Osteoblast (primary cell): ENCODE measurements around the gene SEMA5B. TPM values are rescaled to one million over a fixed set of nuclear protein-coding genes. Genes with fewer than 3 reads are reported as not detected.

Source experiments
- DNase-seq: peaks from one replicate; pipeline ENCODE4 v3.0.0; 2011; ENCODE audit warnings: low spot score, mixed read lengths; ENCODE audit not compliant: insufficient read length; ENCODE audit errors: missing footprints
- H2AFZ ChIP-seq: 2 replicates; pipeline ENCODE4 v1.6.0; 2011; ENCODE audit warnings: mild to moderate bottlenecking, low read length
- H3K27ac ChIP-seq: 2 replicates; pipeline ENCODE4 v1.5.1; 2011; ENCODE audit warnings: mild to moderate bottlenecking, low read depth, low read length, moderate library complexity
- H3K27me3 ChIP-seq: 2 replicates; pipeline ENCODE4 v1.6.0; 2012; ENCODE audit warnings: mild to moderate bottlenecking, control low read depth, inconsistent platforms, low read length, moderate library complexity; ENCODE audit not compliant: insufficient read depth
- H3K36me3 ChIP-seq: 2 replicates; pipeline ENCODE4 v1.5.1; 2011; ENCODE audit warnings: mild to moderate bottlenecking, low read length, control low read depth, moderate library complexity; ENCODE audit not compliant: insufficient read depth
- H3K4me1 ChIP-seq: 2 replicates; pipeline ENCODE4 v1.5.1; 2011; ENCODE audit warnings: mild to moderate bottlenecking, low read length, control low read depth, moderate library complexity; ENCODE audit not compliant: insufficient read depth
- H3K4me2 ChIP-seq: 2 replicates; pipeline ENCODE4 v1.6.0; 2011; ENCODE audit warnings: mild to moderate bottlenecking, low read length; ENCODE audit not compliant: insufficient read depth
- H3K4me3 ChIP-seq: fragments of 200-600 bp; sonication (generic); 3 replicates; pipeline ENCODE4 v1.5.1; 2012; ENCODE audit warnings: mild to moderate bottlenecking, low read length, inconsistent platforms; ENCODE audit not compliant: insufficient read depth
- H3K79me2 ChIP-seq: 2 replicates; pipeline ENCODE4 v1.6.0; 2012; ENCODE audit warnings: mild to moderate bottlenecking, low read length, control low read depth, inconsistent platforms; ENCODE audit not compliant: insufficient read depth
- H3K9me3 ChIP-seq: 2 replicates; pipeline ENCODE4 v1.5.1; 2011; ENCODE audit warnings: low read depth, low read length, control low read depth
- H4K20me1 ChIP-seq: 2 replicates; pipeline ENCODE4 v1.6.0; 2012; ENCODE audit warnings: mild to moderate bottlenecking, low read length, control low read depth; ENCODE audit not compliant: insufficient read depth
- total RNA-seq: library from RNA; depleted of rRNA; stranded (reverse); fragments of >200 nt; gene quantifications from 2 replicates; pipeline ENCODE4 v1.2.3, GENCODE V29; 2012
- TF ChIP-seq, protein P1 (sequence below): IDR thresholded peaks from 2 replicates; pipeline ENCODE4 v1.5.1; 2011; ENCODE audit warnings: mild to moderate bottlenecking, low read depth, low read length, moderate library complexity; ENCODE audit errors: extremely low read depth

Gene SEMA5B, protein sequence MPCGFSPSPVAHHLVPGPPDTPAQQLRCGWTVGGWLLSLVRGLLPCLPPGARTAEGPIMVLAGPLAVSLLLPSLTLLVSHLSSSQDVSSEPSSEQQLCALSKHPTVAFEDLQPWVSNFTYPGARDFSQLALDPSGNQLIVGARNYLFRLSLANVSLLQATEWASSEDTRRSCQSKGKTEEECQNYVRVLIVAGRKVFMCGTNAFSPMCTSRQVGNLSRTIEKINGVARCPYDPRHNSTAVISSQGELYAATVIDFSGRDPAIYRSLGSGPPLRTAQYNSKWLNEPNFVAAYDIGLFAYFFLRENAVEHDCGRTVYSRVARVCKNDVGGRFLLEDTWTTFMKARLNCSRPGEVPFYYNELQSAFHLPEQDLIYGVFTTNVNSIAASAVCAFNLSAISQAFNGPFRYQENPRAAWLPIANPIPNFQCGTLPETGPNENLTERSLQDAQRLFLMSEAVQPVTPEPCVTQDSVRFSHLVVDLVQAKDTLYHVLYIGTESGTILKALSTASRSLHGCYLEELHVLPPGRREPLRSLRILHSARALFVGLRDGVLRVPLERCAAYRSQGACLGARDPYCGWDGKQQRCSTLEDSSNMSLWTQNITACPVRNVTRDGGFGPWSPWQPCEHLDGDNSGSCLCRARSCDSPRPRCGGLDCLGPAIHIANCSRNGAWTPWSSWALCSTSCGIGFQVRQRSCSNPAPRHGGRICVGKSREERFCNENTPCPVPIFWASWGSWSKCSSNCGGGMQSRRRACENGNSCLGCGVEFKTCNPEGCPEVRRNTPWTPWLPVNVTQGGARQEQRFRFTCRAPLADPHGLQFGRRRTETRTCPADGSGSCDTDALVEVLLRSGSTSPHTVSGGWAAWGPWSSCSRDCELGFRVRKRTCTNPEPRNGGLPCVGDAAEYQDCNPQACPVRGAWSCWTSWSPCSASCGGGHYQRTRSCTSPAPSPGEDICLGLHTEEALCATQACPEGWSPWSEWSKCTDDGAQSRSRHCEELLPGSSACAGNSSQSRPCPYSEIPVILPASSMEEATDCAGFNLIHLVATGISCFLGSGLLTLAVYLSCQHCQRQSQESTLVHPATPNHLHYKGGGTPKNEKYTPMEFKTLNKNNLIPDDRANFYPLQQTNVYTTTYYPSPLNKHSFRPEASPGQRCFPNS
- total RNA-seq, result not detected in 2 replicates

DNA sequence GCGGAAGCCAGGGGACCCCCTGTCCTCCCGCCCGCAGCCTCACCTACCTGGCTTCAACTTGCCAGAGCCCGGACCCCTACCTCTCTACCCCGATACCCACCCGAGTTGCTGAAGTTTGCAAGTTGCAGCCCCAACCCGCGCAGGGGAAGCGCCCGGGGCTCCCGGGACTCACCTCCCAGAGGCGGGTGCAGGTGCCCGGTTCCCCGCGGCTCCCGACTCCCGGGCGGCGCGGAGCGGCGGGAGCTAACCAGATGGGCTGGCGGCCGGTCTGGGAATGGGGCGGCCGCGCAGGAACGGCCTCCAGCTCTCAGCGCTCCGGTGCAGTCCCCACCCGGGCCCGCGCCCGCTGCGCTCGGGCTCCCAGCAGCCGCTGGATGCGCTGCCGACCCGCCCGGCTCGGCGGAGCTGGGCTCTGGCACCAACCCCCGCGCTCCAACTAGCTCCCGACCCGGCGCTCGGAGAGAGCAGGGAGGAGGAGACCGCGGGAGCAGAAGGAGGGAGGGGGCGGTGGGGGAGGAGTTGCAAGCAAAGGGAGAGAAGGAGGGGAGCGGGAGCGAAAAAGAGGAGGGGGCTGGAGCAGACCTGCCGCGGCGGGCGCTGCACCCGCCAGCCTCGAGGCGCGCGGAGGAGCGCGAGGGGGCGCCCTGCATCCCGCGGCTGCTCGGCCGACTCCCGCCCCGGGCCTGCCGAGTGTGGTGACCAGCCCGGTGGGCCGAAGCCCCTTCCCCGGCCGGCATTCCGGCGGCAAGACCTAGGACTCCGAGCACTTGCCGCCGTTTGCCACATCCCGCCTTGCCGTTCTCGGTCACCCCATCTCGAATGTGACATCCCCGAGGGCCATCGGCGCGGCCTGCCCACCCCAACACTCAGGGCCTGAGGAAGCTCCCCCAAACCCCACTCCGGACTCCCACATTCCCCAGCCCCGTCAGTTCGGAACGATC, at the start of gene SEMA5B:
Gene SEMA5B (minus strand): TSS at position 472 of the 941 bp plus-strand sequence. CDS start 66,500 bp downstream, outside the sequence.
- peaks cover 98% of the 10 kb centered on the region for H3K27me3 ChIP-seq
- peaks cover 2% of the 10 kb centered on the region for H4K20me1 ChIP-seq
- no peak within 1 kb of the TSS for H3K27ac ChIP-seq
- TF ChIP-seq, protein P1, sequence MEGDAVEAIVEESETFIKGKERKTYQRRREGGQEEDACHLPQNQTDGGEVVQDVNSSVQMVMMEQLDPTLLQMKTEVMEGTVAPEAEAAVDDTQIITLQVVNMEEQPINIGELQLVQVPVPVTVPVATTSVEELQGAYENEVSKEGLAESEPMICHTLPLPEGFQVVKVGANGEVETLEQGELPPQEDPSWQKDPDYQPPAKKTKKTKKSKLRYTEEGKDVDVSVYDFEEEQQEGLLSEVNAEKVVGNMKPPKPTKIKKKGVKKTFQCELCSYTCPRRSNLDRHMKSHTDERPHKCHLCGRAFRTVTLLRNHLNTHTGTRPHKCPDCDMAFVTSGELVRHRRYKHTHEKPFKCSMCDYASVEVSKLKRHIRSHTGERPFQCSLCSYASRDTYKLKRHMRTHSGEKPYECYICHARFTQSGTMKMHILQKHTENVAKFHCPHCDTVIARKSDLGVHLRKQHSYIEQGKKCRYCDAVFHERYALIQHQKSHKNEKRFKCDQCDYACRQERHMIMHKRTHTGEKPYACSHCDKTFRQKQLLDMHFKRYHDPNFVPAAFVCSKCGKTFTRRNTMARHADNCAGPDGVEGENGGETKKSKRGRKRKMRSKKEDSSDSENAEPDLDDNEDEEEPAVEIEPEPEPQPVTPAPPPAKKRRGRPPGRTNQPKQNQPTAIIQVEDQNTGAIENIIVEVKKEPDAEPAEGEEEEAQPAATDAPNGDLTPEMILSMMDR, result no peak
- no peaks in the 10 kb centered on the region for H3K79me2 ChIP-seq
- peaks cover 17% of the 10 kb centered on the region for H3K4me1 ChIP-seq
- DNase-seq, result peak; percentile 86
- H3K4me3 ChIP-seq, result peak within 1 kb of the TSS; percentile 67
- peak within 1 kb of the TSS; percentile 94 for H3K4me2 ChIP-seq
- H2AFZ ChIP-seq, result peak within 1 kb of the TSS; percentile 77
- no peaks in the 10 kb centered on the region for H3K9me3 ChIP-seq
- H3K36me3 ChIP-seq, result no peaks in the 10 kb centered on the region

DNA sequence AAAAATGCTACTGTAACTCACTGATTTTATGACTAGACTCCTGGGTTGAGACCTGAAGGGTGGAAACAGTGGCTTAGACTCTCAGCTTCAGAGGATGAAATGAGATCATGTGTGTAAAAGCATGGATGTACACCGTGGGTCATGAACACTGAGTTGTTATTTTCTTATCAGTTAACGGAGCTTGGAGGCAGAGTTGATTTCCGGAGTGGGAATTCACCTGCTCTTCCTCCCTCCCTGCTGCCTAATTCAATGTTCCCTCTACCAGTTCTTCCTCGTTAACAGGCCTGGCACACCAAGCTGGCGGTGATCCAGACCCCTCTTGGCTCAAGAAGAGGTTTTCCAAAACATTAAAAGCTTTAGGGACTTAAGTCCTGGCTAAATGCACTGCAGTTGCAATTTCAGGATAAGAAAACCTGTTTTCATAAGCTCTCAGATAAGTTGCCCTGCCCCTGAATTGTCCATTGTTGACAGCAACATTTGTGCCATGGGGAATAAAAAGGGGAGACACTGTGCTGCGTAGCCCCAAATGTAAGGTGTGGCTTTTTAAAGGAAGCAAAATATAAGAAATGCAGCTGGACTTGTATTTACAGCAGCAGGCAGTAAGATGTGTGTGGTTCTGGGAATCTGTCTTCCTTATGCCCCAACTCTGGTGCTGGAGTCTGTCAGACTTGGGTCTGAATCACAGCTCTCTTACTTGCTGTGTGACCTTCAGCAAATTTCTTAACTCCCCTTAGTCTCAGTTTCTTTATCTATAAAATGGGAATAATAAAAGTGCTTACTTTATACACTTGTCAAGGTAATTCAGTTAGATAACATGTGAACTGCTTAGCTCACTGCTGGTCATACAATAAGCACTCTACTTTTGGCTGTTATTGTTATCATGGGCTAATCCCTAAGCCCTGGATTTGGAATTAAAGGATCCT, 49.2 kb upstream of the SEMA5B start:
- Histone ChIP-seq H3K36me3 (no peaks in the 10 kb centered on the region), H4K20me1 (peaks cover 84% of the 10 kb centered on the region), H3K4me2 (no peak overlapping the region), H3K27ac (no peak overlapping the region), H3K4me1 (peaks cover 31% of the 10 kb centered on the region), H3K27me3 (no peaks in the 10 kb centered on the region), H3K9me3 (no peaks in the 10 kb centered on the region), H2AFZ (no peak overlapping the region), H3K4me3 (no peak overlapping the region), H3K79me2 (peaks cover 86% of the 10 kb centered on the region)
- no peak for DNase-seq
- TF ChIP-seq, protein P1, result no peak

DNA sequence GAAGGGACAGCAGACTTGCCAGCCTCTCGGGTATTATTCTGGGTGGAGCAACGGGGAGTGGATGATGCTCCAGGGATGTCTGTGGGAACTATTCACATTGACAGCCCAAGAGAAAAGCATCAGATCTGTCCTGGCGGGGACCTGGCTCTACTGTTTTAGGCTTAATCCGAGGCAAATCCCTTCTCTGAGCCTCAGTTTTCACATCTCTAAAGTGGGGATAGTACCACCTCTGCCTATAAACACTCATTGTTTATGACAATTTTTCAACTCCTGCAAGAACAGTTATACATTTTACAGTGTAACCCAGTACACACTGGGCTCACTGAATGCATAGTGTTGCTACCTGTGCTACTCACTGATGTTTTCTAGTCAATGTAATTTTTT, 48.5 kb upstream of the SEMA5B start:
- H3K27me3 ChIP-seq, result no peaks in the 10 kb centered on the region
- H3K36me3 ChIP-seq, result no peaks in the 10 kb centered on the region
- no peaks in the 10 kb centered on the region for H3K9me3 ChIP-seq
- DNase-seq, result no peak
- H3K4me2 ChIP-seq, result no peak overlapping the region
- no peak overlapping the region for H2AFZ ChIP-seq
- H3K27ac ChIP-seq, result no peak overlapping the region
- TF ChIP-seq, protein P1, result no peak
- H3K79me2 ChIP-seq, result peaks cover 86% of the 10 kb centered on the region
- no peak overlapping the region for H3K4me3 ChIP-seq
- H3K4me1 ChIP-seq, result peaks cover 30% of the 10 kb centered on the region
- peaks cover 85% of the 10 kb centered on the region for H4K20me1 ChIP-seq
